NB4 (cell line): Measurements from ENCODE around the gene HDAC4.
A peak's percentile ranks its signal among the peaks of the same experiment; 100 is the strongest.
"Not testable (repeated sequence)": the region's sequence is repeated elsewhere in the genome, so short reads cannot be mapped to it uniquely, and the experiment has no call there.

Source experiments
- DNase-seq: peaks from one replicate; pipeline ENCODE4 v3.0.0; 2010; ENCODE audit warnings: low read depth
- H3K4me3 ChIP-seq: one replicate; pipeline ENCODE4 v1.5.1; 2011; ENCODE audit warnings: mild to moderate bottlenecking, low read depth, low read length, moderate library complexity
- MAX ChIP-seq: IDR thresholded peaks from 2 replicates; pipeline ENCODE4 v1.6.1; 2011; ENCODE audit warnings: low read depth, low read length
- MYC ChIP-seq: IDR thresholded peaks from 2 replicates; pipeline ENCODE4 v1.6.1; 2011; ENCODE audit warnings: low read depth, low read length
- POLR2A ChIP-seq: IDR thresholded peaks from 2 replicates; pipeline ENCODE4 v1.6.1; 2011; ENCODE audit warnings: mild to moderate bottlenecking; ENCODE audit not compliant: insufficient read length; ENCODE audit errors: extremely low read depth
- TF ChIP-seq, protein P1 (sequence below): IDR thresholded peaks from one replicate; pipeline ENCODE4 v1.5.1; 2012; ENCODE audit warnings: low read depth, low read length

The HDAC4 gene

GRCh38 chr2:239073745-239074530, 326.9 kb downstream of the HDAC4 start:
- no peak for DNase-seq
- TF ChIP-seq, protein P1, sequence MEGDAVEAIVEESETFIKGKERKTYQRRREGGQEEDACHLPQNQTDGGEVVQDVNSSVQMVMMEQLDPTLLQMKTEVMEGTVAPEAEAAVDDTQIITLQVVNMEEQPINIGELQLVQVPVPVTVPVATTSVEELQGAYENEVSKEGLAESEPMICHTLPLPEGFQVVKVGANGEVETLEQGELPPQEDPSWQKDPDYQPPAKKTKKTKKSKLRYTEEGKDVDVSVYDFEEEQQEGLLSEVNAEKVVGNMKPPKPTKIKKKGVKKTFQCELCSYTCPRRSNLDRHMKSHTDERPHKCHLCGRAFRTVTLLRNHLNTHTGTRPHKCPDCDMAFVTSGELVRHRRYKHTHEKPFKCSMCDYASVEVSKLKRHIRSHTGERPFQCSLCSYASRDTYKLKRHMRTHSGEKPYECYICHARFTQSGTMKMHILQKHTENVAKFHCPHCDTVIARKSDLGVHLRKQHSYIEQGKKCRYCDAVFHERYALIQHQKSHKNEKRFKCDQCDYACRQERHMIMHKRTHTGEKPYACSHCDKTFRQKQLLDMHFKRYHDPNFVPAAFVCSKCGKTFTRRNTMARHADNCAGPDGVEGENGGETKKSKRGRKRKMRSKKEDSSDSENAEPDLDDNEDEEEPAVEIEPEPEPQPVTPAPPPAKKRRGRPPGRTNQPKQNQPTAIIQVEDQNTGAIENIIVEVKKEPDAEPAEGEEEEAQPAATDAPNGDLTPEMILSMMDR = no peak
- no peak for TF ChIP-seq MAX

DNA sequence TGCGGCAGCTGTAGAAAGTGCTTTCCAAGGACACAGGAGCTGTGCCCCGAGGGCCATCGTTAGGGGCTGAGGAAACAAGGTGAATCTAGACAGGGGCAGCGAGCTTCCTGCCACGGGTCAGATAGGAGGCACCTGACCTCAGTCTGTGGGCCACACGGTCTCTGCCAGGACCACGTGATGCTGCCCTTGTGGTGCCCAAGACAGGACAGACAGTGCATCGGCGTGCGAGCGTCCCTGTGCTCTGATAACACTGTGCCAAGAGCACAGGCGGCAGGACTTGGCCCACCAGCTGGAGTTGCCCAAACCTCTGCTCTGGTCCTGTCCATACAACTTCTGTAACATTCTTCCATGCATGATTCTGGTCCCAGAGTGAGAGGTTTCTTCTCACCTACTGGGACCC, 327.6 kb downstream of the HDAC4 start:
- DNase-seq = no peak
- no peak overlapping the region for H3K4me3 ChIP-seq
- no peak for TF ChIP-seq POLR2A
- TF ChIP-seq, protein P1 = no peak

More at GRCh38 chr2:239073745-239074530, 326.9 kb downstream of the HDAC4 start:
- H3K4me3 ChIP-seq = no peak overlapping the region

GRCh38 chr2:239072786-239073185, 328.0 kb downstream of the HDAC4 start:
- TF ChIP-seq, protein P1 = no peak
- TF ChIP-seq MAX (no peak), POLR2A (no peak), MYC (no peak)
- DNase-seq = no peak
- H3K4me3 ChIP-seq = no peak overlapping the region

- no peak for DNase-seq
- H3K4me3 ChIP-seq = no peak overlapping the region
- TF ChIP-seq POLR2A = no peak
- no peak for TF ChIP-seq MAX
- TF ChIP-seq, protein P1 = no peak
- no peak for TF ChIP-seq MYC
Measured at GRCh38 chr2:239070466-239070865, 330.4 kb downstream of the HDAC4 start.

GRCh38 chr2:239069362-239070333, 331.2 kb downstream of the HDAC4 start:
- not testable (repeated sequence) for H3K4me3 ChIP-seq
- peak; percentile 49 for DNase-seq

GRCh38 chr2:239068411-239068810, 332.4 kb downstream of the HDAC4 start:
- DNase-seq = no peak
- H3K4me3 ChIP-seq = no peak overlapping the region
- TF ChIP-seq POLR2A (no peak), MYC (no peak), MAX (no peak)
- TF ChIP-seq, protein P1 = no peak
